ENCODE measurements around the gene ESR1.

Gene ESR1

GRCh38 chr6:151807513-151808370, at the start of gene ESR1:
Gene ESR1, plus strand, starts transcription at chr6:151807682. Its CDS starts 231 bp downstream, at chr6:151807913.
- no peak for DNase-seq (ENCODE audit: low read depth)

- DNase-seq (ENCODE audit: low read depth): no peak
Measured at GRCh38 chr6:151760486-151760885, 47.0 kb upstream of the ESR1 start.

- DNase-seq (ENCODE audit: low read depth): no peak
Measured at GRCh38 chr6:151761851-151762250, 45.6 kb upstream of the ESR1 start.

- DNase-seq (ENCODE audit: low read depth): no peak
Measured at GRCh38 chr6:151762817-151763216, 44.7 kb upstream of the ESR1 start.

GRCh38 chr6:151763303-151763702, 44.2 kb upstream of the ESR1 start:
- DNase-seq (ENCODE audit: low read depth): peak; percentile 25

- DNase-seq (ENCODE audit: low read depth): peak; percentile 66
Measured at GRCh38 chr6:151763938-151764680, 43.4 kb upstream of the ESR1 start.

GRCh38 chr6:151765444-151765886, 42.0 kb upstream of the ESR1 start:
- DNase-seq (ENCODE audit: low read depth): peak; percentile 75

GRCh38 chr6:151772446-151772845, 35.0 kb upstream of the ESR1 start:
- DNase-seq (ENCODE audit: low read depth): no peak

- DNase-seq (ENCODE audit: low read depth): no peak
Measured at GRCh38 chr6:151773382-151773781, 34.1 kb upstream of the ESR1 start.

GRCh38 chr6:151782560-151782959, 24.9 kb upstream of the ESR1 start:
- DNase-seq (ENCODE audit: low read depth): no peak

GRCh38 chr6:151783692-151784091, 23.8 kb upstream of the ESR1 start:
- DNase-seq (ENCODE audit: low read depth): no peak

- DNase-seq (ENCODE audit: low read depth): no peak
Measured at GRCh38 chr6:151784441-151785214, 22.9 kb upstream of the ESR1 start.

- no peak for DNase-seq (ENCODE audit: low read depth)
Measured at GRCh38 chr6:151796842-151797530, 10.5 kb upstream of the ESR1 start.

GRCh38 chr6:151803743-151804142, 3.7 kb upstream of the ESR1 start:
- no peak for DNase-seq (ENCODE audit: low read depth)

- DNase-seq (ENCODE audit: low read depth): no peak
Measured at GRCh38 chr6:151804585-151805285, 2.7 kb upstream of the ESR1 start.

GRCh38 chr6:151805286-151805840, 2.1 kb upstream of the ESR1 start:
- no peak for DNase-seq (ENCODE audit: low read depth)

GRCh38 chr6:151806757-151807512, 547 bp upstream of the ESR1 start:
- DNase-seq (ENCODE audit: low read depth): no peak

- no peak for DNase-seq (ENCODE audit: low read depth)
Measured at GRCh38 chr6:151808371-151809241, 1.1 kb downstream of the ESR1 start.

- DNase-seq (ENCODE audit: low read depth): no peak
Measured at GRCh38 chr6:151811081-151811480, 3.6 kb downstream of the ESR1 start.
